CD4-positive, alpha-beta T cell treated with Interleukin-12 subunit alpha and Interleukin-12 subunit beta, for 1 hour (primary cell): ENCODE measurements around the gene KLHL21.
A peak's percentile ranks its signal among the peaks of the same experiment; 100 is the strongest.
"Not testable (repeated sequence)": the region's sequence is repeated elsewhere in the genome, so short reads cannot be mapped to it uniquely, and the experiment has no call there.

Experiments used
- DNase-seq: peaks from one replicate; pipeline ENCODE4 v3.0.0-alpha.2; 2020

Gene KLHL21

DNA sequence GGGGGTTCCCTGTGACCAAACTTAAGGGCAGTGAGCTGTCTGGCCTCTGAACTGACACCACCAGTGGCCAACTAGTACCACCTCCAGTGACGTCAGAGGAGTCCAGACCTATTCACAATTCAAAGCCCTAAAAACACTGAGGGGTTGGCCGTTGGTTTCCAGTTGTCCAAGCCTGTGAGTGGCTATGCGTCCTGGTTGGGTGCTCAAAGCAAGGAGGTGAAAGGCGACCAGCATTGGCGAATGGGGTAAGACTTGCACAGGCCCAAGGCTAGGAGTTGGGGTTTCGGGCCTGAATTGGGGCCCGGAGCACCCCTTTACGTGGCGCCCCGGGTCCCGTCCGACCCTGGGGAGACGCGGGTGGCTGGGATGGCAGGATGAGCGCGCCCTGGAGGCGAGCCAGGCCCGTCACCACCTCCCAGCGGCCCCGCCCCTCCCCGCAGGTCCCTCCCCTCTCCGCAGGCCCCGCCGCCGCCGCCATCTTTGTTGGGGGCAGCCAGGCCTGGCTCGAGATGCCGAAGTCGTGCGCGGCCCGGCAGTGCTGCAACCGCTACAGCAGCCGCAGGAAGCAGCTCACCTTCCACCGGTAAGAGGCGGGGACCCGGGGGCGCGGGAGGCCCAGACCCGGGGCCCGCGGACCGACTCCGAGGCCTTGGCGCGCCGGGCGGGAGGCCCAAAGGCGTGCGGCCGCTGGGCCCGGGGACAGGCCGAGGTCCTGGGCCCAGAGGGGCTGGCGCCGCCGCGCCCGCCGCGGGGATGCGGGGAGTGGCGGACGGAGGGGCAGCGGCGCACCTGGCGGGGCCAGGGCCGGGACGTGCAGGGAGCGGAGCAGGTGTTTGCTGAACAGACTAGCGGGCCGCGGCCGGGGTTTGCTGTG, 22.3 kb upstream of the KLHL21 start, which contains the start of gene THAP3:
THAP3 (plus strand) TSS at position 159 of the 874 bp plus-strand sequence; CDS start at position 510, 351 bp downstream.
- peak; percentile 92 for DNase-seq

DNA sequence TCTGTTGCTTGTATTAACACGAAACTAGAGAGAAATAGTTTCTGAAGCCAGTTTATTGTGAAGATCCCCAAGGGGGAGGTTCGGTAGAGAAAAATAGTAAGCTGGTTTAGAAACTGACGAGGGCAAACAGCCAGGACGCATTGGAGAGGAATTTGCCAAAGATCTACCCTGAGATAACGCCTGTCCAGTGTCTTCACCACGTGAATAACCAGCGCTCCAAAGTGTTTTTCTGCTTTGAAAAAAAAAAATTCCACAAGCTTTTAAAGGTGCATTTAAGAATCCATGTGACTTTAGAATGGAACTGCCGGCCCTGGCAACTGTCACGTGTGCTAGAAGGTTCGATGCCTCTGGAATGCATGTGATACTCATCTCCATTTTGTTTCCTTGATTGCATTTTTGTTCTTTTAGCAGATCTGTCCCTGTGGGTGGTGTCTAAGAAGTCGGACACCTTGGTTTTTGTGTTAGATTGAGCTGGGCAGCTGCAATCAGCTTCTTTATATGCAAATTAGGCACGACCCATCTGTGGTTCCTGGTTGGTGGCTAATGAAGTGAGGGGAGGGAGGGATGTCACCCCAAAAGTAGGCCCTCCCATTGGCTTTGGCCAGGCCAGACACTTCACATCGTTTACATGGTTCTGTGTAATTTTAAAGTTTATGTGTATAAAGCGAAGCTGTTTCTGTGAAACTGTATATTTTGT, 20.7 kb upstream of the KLHL21 start:
- no peak for DNase-seq

DNA sequence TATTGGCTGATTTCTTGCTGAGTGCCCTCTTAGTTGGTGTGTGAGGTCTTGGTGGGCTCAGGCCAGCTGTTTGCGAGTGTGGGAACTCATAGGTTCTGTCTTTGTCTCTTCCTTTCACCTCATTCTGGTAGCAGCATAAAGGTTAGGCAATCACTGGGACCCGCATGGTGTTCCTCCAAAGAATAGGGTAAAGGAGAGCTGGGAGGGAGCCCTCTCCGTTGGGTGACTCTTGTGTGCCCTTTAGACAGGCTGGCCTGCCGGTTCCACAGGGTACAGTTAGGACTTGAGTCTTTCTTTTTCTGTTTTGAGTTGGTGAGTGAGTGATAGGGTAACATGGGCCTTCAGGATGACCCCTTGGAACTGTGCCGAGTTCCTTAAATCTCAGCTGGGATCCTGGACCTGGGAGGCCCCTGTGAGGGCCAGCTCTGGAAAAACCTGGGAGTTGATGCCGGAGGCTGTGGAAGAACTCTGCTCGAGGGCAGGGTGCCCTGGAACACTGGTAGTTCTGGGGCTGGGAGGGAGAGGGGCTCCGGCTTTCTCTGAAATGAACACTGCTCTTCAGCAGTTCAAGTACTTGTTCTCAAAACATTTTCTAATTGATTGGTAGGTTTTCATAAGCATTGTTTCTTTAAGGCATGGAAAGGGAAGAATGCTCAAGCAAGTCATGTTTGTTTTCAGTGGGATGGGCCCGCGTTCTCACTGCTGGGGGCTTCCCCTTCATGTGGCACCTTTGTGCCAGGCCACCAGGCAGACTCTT, 19.9 kb upstream of the KLHL21 start:
- DNase-seq, result no peak

DNA sequence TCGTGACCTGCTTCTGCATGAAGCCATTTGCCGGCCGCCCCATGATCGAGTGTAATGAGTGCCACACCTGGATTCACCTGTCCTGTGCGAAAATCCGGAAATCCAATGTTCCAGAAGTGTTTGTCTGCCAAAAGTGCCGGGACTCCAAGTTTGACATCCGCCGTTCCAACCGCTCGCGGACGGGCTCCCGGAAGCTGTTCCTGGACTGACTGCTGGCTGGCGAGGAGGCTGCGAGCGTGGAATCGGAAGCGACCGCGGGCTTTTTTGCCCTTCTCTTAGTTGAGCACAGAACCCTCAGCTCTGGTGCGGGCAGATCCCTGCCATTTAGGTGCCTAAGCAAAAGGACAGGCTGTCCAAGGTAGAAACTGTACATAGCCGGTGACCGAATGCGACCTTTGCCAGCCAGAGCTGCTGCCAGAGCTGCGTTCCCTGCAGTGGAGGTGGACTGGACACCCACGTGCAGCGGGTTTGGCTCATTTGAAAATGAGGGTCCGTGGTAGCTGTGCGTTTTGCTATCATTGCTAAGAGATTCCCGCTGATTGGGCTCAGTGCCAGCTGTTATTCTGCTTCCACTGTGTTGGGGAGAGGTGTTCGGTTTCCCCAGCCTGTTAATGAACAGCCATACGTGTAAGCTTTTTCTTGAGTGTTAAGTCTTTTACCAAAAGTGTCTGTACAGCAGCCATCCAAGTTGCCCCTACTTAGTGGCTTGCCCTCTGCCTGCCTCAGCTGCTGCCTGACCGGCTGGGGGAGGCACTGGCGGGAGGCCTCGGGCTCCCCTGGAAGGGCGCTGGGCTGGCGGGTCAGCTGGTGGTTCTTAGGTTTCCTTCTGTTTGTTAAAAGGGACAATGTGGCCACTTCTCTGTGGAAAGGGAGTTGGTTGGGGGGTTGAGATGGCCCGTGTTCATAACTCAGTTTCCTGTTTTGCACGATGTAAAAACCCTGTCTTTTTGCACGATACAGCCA, 19.0 kb upstream of the KLHL21 start:
- no peak for DNase-seq

DNA sequence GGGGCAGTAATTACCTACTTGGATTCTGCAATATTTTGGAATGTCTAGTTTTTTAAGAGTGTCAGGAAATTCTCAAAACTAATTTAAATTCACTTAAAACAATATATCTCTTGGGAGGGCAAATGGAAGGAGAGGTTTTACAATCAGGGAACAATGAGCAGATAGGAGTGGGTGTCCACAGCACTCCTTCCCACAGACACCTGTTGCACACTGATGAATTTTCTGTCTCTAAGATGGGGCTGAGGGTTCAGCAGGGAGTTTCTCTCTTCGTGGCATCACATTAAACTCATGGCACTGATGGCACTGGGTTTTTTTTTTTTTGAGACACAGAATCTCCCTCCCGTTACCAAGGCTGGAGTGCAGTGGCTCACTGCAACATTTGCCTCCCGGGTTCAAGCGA, 16.4 kb upstream of the KLHL21 start:
- DNase-seq, result no peak

DNA sequence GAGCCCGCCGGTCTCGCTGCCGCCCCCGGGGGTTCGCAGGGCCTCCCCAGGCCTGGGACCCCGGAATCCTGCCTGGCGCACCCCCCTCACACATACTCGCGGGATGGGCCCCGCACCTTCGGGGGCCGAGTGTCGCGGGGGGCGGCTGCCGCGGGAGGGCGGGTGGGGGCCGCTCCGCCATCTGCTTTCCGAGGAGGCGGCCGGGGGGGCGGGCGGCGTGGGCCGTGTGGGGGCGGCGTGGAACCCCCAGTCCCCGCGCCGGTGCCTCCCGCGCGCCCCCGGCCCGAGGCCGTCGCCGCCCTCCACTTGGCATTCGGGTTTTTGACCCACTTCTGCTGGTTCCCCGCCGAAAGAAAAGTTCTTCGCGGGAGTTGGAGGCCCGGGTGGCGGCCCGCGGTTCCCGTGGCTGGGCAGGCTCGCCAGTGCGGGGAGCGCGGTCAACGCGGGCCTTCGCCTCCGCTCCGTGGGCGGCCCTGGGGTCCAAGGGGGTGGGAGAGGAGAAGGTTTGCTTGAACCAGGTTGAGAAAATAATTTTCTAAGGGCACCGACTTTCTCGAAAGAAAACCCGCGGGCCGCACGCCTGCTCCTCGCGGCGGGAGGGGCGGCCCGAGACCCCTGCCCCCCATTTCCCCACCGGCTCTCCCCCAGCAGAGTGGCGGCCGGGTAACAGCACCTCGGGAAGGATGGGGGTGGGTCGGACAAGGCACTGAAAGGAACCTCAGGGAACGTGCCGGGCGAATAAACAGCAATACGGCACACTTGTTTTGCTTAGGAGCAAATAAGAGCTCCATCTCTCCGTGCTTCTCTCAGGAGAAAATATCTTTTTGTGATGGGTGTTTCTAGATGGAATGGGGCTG, 12.5 kb upstream of the KLHL21 start:
- no peak for DNase-seq

DNA sequence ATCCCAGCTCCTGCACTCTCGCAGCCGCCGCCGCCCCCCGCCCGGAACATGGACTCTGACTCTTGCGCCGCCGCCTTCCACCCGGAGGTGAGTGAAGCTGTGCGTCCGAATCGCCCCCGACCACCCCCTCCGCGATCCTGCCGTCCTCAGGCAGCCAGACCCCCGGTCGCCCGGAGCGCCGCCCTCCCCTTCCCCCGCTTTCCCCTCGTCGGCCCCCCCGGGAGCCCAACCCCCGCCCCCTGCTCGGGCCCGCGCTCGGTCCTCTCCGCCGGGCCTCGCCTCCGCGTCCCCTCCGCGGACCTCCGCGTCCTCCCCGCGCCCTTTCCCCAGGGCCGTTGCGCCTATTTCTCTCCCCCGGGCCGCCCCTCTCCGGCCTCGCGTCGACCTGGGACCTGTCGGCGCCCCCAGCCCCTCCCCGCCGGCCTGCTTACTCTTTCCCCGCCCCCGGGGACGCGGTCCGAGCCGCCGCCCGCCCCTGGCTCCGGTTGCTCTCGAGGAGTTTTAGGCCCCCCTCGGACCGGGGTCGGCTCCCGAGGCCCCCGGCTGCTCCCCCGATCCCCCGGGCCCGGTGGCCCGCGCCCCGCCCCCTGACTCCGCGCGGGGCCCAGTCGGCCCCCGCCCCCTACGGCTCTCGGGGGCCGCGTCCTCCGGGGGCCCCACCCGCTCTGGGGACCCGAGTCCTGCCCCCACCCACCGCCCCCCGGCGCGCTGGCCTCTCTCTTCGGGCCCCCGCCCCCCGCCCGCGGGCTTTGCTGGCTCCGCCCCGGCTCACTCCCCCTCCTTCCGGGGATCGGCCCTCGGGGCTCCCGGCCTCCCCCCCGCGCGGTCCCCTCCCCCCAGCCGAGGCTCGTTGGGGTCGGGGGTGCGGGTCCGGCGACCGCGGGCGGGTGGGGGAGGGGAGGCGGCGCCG, 11.6 kb upstream of the KLHL21 start:
- DNase-seq, result peak; percentile 61

DNA sequence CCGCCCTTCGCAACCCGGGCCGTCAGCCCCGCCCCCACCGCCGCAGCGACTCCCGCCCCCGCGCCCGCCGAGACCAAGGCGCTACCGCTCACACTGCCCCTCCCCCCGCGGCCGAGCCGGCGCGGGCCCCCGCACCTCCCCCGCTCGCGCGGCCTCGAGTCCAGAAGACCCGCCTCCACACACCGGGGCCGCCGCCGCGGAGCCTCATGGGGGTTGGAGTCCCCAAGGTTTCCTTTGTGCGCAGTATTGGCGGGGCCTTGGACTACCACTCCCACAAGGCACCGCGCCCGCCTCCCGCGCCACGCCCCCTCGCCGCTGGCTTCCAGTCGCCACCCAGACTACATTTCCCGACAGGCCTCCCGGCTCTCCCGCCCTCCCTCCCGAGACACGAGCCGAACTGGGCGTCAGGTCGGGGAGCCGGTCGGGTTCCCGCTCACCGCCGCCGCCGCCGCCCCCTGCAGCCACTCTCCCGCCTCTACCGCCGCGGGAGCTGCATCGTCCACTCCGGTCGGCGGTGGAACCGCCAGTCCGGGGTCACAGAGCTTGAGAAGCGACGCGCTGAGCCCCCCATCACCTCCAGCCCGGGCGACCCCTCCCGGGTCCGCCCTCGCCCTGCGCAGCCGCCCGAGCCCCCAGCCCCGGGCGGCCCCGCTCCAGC, 10.8 kb upstream of the KLHL21 start, which contains the start of gene PHF13:
PHF13 (plus strand) TSS at position 371 of the 658 bp plus-strand sequence. CDS start 336 bp downstream, outside the sequence.
- DNase-seq, result peak; percentile 100

DNA sequence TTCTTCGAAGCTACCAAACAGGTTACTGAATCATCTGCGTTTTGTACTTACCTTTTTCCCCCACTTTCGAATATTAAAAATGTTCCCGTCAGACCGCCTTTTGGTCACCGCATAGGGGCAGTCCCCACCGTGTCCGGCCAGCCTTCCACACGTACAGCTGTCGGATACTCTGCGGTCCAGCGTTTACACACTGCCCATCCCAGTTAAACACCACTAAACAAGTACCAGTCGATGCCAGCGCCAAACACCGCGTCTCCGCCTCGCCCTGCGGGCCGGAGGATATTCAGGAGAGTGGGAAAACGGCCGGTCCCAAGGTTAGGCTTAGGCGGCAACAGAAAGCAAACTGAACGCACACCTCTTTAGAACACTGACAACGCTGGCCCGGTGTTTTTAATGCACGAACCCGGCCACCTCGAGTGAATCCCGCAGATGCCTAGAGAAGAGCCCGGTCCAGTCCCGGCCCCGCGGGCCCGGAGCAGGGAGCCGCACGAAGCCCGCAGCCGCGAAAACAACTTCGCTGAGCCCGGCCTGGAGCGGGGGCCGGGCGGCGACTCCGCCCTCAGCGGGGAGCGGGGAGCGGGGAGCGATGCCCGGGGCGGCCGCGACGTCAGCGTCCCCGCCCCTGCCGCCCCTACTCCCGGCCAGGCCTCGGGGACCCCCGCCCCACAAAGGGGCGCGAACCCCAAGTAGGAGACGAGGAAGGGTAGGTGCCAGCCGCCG, 10.1 kb upstream of the KLHL21 start:
- DNase-seq, result peak; percentile 12

DNA sequence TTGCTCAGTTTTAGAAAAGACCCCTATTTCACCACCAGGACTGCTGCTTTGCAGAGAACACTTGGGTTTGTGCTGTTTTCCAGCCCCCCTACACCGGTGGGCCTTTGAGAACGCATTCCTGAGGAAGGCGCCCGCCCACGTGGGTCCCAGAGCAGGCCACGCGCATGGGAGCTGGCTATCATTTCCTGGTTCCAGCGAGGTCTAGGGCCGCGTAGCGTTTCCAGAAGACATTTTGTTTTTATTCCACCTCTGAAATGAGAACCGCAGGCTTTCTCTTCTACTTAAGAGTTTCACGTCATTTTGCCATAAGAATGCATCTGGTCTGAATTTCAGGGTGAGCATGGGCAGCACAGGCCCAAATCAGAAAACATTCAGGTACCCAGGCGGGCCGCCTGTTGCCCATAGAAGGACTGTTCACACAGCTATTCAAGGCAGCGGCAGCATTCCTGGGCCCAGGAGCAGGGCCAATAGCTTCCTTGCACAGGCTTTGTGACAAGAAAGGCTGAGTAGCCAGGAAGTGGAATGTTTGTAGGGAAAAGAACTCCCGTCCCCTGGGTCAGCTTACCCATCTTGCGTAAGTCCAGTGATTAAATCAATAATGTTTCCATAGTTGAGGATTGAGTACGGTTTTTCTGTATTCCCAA, 1.4 kb upstream of the KLHL21 start:
- no peak for DNase-seq

DNA sequence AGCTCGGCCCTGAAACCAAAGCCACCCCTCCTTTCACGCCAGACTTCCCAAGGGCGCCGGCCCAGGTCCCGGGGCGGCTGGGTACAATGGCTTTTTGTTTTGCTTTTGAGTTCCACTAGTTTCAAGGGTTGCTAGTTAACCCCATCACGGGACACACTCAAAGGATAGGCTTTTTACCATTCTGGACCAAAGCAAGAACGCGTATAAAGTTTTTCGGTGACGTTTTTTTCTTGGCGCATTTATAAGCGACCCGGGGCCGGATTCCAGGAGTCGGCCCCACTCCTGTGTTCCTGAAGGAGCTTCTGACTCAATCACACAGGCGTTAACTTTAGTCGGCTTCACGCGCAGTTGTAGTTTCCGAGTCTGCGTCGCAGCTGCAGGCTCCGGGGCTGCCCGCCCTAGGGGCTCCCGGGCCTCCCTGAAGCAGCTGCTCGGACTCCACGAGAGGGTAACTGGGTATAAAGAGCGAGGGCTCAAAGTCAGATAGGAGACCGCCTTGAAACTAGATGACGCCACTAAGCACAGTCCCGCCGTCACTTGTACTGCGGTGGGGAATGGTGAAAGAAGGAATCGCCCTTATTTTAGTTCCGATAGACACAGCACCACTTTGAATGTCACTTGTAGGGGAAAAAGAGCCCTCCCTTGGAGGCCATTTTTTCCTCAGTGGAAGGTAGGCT, 707 bp upstream of the KLHL21 start:
- DNase-seq, result peak; percentile 64

DNA sequence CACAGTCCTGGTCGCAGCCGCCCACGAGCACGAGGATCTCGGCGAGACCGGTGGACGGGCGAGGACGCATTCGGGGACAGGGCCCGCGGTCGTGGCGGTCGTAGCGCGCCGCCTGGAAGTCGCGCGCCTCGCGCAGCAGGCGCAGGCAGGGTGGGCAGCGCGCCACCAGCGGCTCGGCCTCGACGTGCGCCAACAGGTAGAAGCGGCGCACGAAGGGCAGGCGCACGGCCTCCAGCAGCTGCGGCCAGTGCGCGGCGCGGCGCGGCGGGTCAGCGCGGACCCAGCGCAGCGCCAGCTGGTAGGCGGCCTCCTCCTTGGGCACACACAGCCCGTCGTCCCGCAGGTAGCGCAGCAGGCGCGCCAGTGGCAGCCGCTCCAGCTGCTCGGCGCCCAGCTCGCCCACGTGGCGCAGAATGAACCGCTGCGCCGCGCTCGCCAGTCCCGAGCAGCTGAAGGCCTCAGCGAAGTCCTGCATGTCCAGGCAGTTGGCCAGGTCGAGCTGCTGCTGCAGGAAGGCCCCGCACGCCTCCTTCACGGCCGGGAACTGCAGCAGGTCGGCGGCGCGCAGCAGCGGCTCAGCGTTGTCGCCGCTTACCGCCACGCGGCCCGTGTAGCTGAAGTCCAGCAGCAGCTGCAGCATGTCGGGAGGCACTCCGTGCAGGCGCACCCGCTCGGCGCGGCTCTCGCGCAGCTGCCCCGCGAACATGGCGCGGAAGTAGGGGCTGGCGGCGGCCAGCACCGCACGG, 573 bp downstream of the KLHL21 start:
- peak; percentile 23 for DNase-seq

DNA sequence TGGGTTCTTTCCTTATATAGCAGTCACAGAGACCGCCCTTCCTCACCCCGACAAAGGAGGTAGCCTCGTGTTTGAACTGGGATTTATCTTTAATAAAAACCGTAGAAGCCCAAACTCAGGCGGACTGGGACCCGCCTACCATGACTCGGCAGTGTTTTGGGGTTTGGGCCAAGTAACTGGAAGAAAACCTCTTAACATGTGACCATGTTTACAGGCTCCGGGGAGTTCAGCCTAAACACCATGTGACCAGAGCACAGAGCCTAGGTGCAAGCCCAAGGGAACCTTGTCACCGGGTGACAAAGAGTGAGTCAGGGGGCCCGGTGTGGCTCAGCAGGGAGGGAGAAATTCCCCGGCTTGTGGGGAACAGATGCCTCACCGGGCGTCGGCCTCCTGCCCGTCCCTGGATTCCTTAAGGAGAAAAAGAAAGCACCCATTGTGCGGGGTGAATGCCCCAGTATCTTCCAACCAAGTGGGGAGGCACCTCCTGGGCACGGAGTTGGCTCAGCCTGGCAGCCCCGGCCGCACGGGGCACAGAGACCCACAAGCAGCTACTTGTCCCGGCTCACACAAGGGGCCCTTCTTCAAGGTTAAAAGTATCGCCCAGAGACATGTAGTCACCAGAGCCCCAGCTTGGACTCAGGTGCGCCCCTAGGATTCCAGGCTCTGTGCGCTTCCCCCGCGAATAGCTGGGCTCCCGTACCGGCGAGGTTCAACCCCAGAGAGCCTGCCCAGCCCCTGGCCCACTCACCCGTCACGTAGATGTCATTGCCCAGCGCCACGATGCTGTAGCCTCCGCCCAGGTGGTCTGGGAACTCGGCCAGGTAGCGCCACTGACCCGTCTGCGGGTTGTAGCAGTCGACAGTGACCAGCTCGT, 1.4 kb downstream of the KLHL21 start:
- peak; percentile 77 for DNase-seq

DNA sequence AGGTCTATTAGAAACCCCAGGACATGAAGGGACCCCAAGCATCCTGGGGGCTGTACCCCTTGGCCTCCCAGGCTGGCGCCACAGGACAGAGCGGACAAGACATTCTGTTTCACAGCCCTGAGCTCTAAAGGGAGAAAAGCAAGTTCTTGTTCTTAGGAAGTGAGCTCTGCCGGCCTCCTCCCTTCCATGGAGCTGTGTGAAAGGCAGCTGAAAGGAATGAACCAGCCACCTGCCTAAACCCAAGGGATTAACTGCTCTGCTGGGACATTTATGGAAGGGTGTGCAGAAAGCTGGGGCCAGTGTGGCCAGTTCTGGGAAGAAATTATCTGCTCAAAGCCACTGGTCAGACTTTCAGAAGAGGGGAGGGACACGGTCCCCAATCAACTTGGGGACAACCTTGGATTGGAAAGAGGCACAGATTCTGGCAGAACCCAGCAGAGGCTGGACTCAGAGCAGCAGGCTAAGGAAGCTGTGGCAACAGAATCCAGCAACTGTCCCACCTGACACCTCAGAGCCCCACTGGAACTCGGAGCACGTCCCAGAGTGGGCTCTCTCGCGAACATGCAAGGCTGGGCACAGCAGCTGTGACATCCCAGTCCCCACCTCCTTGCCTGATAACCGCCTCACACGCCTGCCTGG, 2.1 kb downstream of the KLHL21 start:
- no peak for DNase-seq

DNA sequence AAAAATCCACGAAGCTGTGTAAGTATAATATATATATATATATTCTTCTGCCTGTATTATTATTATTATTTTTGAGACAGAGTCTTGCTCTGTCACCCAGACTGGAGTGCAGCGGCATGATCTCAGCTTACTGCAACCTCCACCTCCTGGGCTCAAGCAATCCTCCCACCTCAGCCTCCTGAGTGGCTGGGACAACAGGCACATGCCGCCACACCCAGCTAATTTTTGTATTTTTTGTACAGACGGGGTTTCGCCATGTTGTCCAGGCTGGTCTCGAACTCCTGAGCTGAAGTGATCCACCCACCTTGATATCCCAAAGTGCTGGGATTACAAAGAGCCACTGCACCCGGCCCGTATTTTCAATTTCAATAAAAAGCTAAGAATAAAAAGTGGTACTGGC, 2.7 kb downstream of the KLHL21 start:
- DNase-seq, result not testable (repeated sequence)
